Breast epithelium (tissue), 4 donors: ENCODE measurements around the gene STK36. TPM values are rescaled to one million over a fixed set of nuclear protein-coding genes. Genes with fewer than 3 reads are reported as not detected.

Experiments used
- DNase-seq, 2 donors: peaks; one replicate each; pipeline ENCODE4 v3.0.0-alpha.2; 2019; ENCODE audit warnings: low spot score in 2 of 2
- H3K27ac ChIP-seq, 2 donors: fragments of 200-600 bp; sonication (generic) in 1 of 2; one replicate each; pipeline ENCODE4 v1.5.1; 2016 to 2019; ENCODE audit warnings: mild to moderate bottlenecking in 1 of 2
- H3K27me3 ChIP-seq, 2 donors: fragments of 200-600 bp; sonication (generic) in 1 of 2; one replicate each; pipeline versions ENCODE4 v1.5.1 to v1.6.0; 2017 to 2019; ENCODE audit warnings: control low read depth in 1 of 2, mild to moderate bottlenecking in 1 of 2
- H3K36me3 ChIP-seq: fragments of 200-600 bp; one replicate; pipeline ENCODE4 v1.5.1; 2019
- H3K4me1 ChIP-seq, 2 donors: fragments of 200-600 bp; sonication (generic); one replicate each; pipeline ENCODE4 v1.5.1; 2016 to 2019; ENCODE audit warnings: control low read depth in 1 of 2
- H3K4me3 ChIP-seq, 3 donors: fragments of 200-600 bp; sonication (generic); 1 replicate in 2 of 3; 2 replicates in 1 of 3; pipeline ENCODE4 v1.5.1; 2016 to 2019; ENCODE audit warnings: mild to moderate bottlenecking in 3 of 3, moderate library complexity in 2 of 3
- H3K9me3 ChIP-seq, 2 donors: fragments of 200-600 bp; sonication (generic) in 1 of 2; one replicate each; pipeline ENCODE4 v1.5.1; 2016 to 2019; ENCODE audit warnings: control low read depth in 1 of 2
- CTCF ChIP-seq, 3 donors: fragments of 450-650 bp; IDR thresholded peaks; one replicate each; pipeline ENCODE4 v1.5.1; 2016 to 2017; ENCODE audit warnings: antibody characterized with exemption in 3 of 3, mild to moderate bottlenecking in 3 of 3, moderate library complexity in 3 of 3
- POLR2A ChIP-seq: fragments of 450-650 bp; IDR thresholded peaks from one replicate; pipeline ENCODE4 v1.6.1; 2016; ENCODE audit warnings: antibody characterized with exemption, mild to moderate bottlenecking, moderate library complexity
- POLR2AphosphoS5 ChIP-seq, 3 donors: sonication (generic); formaldehyde crosslinking; IDR thresholded peaks; one replicate each; pipeline ENCODE4 v1.6.1; 2017; ENCODE audit warnings: antibody characterized with exemption in 3 of 3
- intact Hi-C: fragments of 100-400 bp; cut with DNase I; formaldehyde crosslinking; loops from one replicate; pipeline ENCODE4 v1.15.1; 2023; ENCODE audit warnings: low total_unique reads
- total RNA-seq, 3 donors: library from RNA; depleted of rRNA; stranded (reverse); fragments of >200 nt; gene quantifications; one replicate each; pipeline ENCODE4 v1.1.0, GENCODE V29; 2016

The STK36 gene
- 10 to 100 TPM; 22.2 to 78.0 (median 35.7) TPM for total RNA-seq

GRCh38 chr2:218671654-218672566, at the start of gene STK36, which contains the start of gene RNF25:
TSS of gene STK36 (plus strand) at chr2:218672086. CDS start at chr2:218672830, 744 bp downstream.
TSS of gene RNF25 (minus strand) at chr2:218672002. CDS start at chr2:218671970, 32 bp downstream.
- peak; percentile 45 for TF ChIP-seq POLR2A
- no peak for TF ChIP-seq CTCF (IDR thresholded peaks at IDR 0.05)
- TF ChIP-seq POLR2AphosphoS5 (IDR thresholded peaks at IDR 0.05): peak; percentile 55 to 75 (median 64)
- H3K27me3 ChIP-seq: no peaks in the 10 kb centered on the region
- H3K4me1 ChIP-seq: peaks cover 2 to 5% of the 10 kb centered on the region in 2 donors
- peak within 1 kb of the TSS; percentile 85 to 87 for H3K27ac ChIP-seq
- peak within 1 kb of the TSS; percentile 58 to 82 (median 80) for H3K4me3 ChIP-seq
- no peaks in the 10 kb centered on the region for H3K9me3 ChIP-seq
- H3K36me3 ChIP-seq: peaks cover 9% of the 10 kb centered on the region
- intact Hi-C loops: no loop called here
- DNase-seq: peak; percentile 56 to 65

GRCh38 chr2:218622606-218623365, 49.1 kb upstream of the STK36 start:
- no peaks in the 10 kb centered on the region for H3K9me3 ChIP-seq
- no peak overlapping the region for H3K4me3 ChIP-seq
- no peaks in the 10 kb centered on the region for H3K4me1 ChIP-seq
- no peak for TF ChIP-seq POLR2AphosphoS5 (IDR thresholded peaks at IDR 0.05)
- no peak for TF ChIP-seq POLR2A
- no peak for TF ChIP-seq CTCF (IDR thresholded peaks at IDR 0.05)
- no peaks in the 10 kb centered on the region for H3K27me3 ChIP-seq
- no peak overlapping the region for H3K27ac ChIP-seq
- no peaks in the 10 kb centered on the region for H3K36me3 ChIP-seq
- intact Hi-C loops: no loop called here
- DNase-seq: no peak

- H3K27me3 ChIP-seq: no peaks in the 10 kb centered on the region
- DNase-seq: no peak
- TF ChIP-seq POLR2A (no peak), CTCF (IDR thresholded peaks at IDR 0.05) (no peak), POLR2AphosphoS5 (IDR thresholded peaks at IDR 0.05) (no peak)
- intact Hi-C loops: no loop called here
- no peak overlapping the region for H3K4me3 ChIP-seq
- no peak overlapping the region for H3K27ac ChIP-seq
- no peaks in the 10 kb centered on the region for H3K36me3 ChIP-seq
- no peaks in the 10 kb centered on the region for H3K9me3 ChIP-seq
- no peaks in the 10 kb centered on the region for H3K4me1 ChIP-seq
Measured at GRCh38 chr2:218623366-218623705, 48.5 kb upstream of the STK36 start.

GRCh38 chr2:218626369-218626768, 45.5 kb upstream of the STK36 start:
- no peaks in the 10 kb centered on the region for H3K9me3 ChIP-seq
- no peaks in the 10 kb centered on the region for H3K36me3 ChIP-seq
- H3K27me3 ChIP-seq: no peaks in the 10 kb centered on the region
- no peak for DNase-seq
- no peak for TF ChIP-seq POLR2A
- no peak overlapping the region for H3K27ac ChIP-seq
- H3K4me3 ChIP-seq: no peak overlapping the region
- intact Hi-C loops: no loop called here
- no peaks in the 10 kb centered on the region for H3K4me1 ChIP-seq

DNA sequence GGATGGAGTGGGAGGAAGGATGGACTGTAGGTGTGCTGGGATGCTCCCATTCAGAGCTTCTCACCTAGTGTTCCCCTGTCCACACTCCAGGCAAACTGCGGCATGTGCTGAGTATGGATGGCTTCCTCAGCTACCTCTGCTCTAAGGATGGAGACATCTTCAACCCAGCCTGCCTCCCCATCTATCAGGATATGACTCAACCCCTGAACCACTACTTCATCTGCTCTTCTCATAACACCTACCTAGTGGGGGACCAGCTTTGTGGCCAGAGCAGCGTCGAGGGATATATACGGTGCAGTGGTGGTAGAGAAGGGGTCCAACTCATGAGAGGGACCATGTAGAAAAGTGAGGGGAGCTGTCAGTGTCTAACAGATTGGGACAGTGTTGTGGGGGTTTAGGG, 43.9 kb upstream of the STK36 start:
- H3K4me3 ChIP-seq: no peak overlapping the region
- H3K27me3 ChIP-seq: no peaks in the 10 kb centered on the region
- no peaks in the 10 kb centered on the region for H3K36me3 ChIP-seq
- no peak for TF ChIP-seq POLR2AphosphoS5 (IDR thresholded peaks at IDR 0.05)
- TF ChIP-seq POLR2A: no peak
- TF ChIP-seq CTCF (IDR thresholded peaks at IDR 0.05): no peak
- DNase-seq: no peak
- no peaks in the 10 kb centered on the region for H3K4me1 ChIP-seq
- no peaks in the 10 kb centered on the region for H3K9me3 ChIP-seq
- intact Hi-C loops: no loop called here
- no peak overlapping the region for H3K27ac ChIP-seq
